ENCODE results near the gene CHMP1B. TPM values are rescaled to one million over a fixed set of nuclear protein-coding genes. Genes with fewer than 3 reads are reported as not detected.

CHMP1B gene
- total and polyA plus RNA-seq, 9 donors = 21.8 to 58.0 (median 32.8) TPM

GRCh38 chr18:11844436-11844835 is 6.8 kb upstream of the CHMP1B start:
- H3K4me1 ChIP-seq (ENCODE audit: insufficient read depth) = no peaks in the 10 kb centered on the region
- no peak overlapping the region for H3K4me3 ChIP-seq
- no peaks in the 10 kb centered on the region for H3K27me3 ChIP-seq
- TF ChIP-seq CTCF (IDR thresholded peaks at IDR 0.05) (no peak), POLR2A (IDR thresholded peaks at IDR 0.05) (no peak), EP300 (IDR thresholded peaks at IDR 0.05) (no peak)
- WGBS, 3 donors = 85 to 88% (median 87%) methylated on average over 6 of the region's 6 CpGs
- H3K9me3 ChIP-seq = no peaks in the 10 kb centered on the region
- no peak overlapping the region for H3K27ac ChIP-seq
- intact Hi-C loops (cut with DNase I) = no loop called here
- DNase-seq = no peak
- H3K36me3 ChIP-seq = no peaks in the 10 kb centered on the region

- H3K4me1 ChIP-seq (ENCODE audit: insufficient read depth) = no peaks in the 10 kb centered on the region
- H3K4me3 ChIP-seq = no peak overlapping the region
- no peak for TF ChIP-seq CTCF (IDR thresholded peaks at IDR 0.05)
- TF ChIP-seq POLR2A (IDR thresholded peaks at IDR 0.05) = no peak
- TF ChIP-seq EP300 (IDR thresholded peaks at IDR 0.05) = no peak
- H3K9me3 ChIP-seq = no peaks in the 10 kb centered on the region
- intact Hi-C loops (cut with DNase I) = no loop called here
- no peak for DNase-seq
- no peaks in the 10 kb centered on the region for H3K27me3 ChIP-seq
- H3K36me3 ChIP-seq = no peaks in the 10 kb centered on the region
- 85 to 89% (median 89%) methylated on average over 4 of the region's 4 CpGs for WGBS, 3 donors
- H3K27ac ChIP-seq = no peak overlapping the region
Measured at GRCh38 chr18:11845654-11846053, 5.6 kb upstream of the CHMP1B start.

- H3K27ac ChIP-seq = no peak overlapping the region
- H3K36me3 ChIP-seq = no peaks in the 10 kb centered on the region
- H3K4me3 ChIP-seq = no peak overlapping the region
- no peak for TF ChIP-seq POLR2A (IDR thresholded peaks at IDR 0.05)
- no peak for TF ChIP-seq EP300 (IDR thresholded peaks at IDR 0.05)
- no peak for TF ChIP-seq CTCF (IDR thresholded peaks at IDR 0.05)
- 81 to 85% (median 82%) methylated on average over 4 of the region's 4 CpGs for WGBS, 3 donors
- intact Hi-C loops (cut with DNase I) = no loop called here
- DNase-seq = no peak
- no peaks in the 10 kb centered on the region for H3K27me3 ChIP-seq
- H3K4me1 ChIP-seq (ENCODE audit: insufficient read depth) = no peaks in the 10 kb centered on the region
- no peaks in the 10 kb centered on the region for H3K9me3 ChIP-seq
Measured at GRCh38 chr18:11847811-11848210, 3.4 kb upstream of the CHMP1B start.

- H3K4me1 ChIP-seq (ENCODE audit: insufficient read depth) = peaks cover 2% of the 10 kb centered on the region
- WGBS, 3 donors = 82 to 97% (median 86%) methylated on average over 7 of the region's 7 CpGs
- no peak overlapping the region for H3K4me3 ChIP-seq
- H3K9me3 ChIP-seq = no peaks in the 10 kb centered on the region
- no peaks in the 10 kb centered on the region for H3K27me3 ChIP-seq
- TF ChIP-seq POLR2A (IDR thresholded peaks at IDR 0.05) = no peak
- TF ChIP-seq EP300 (IDR thresholded peaks at IDR 0.05) = no peak
- no peak for TF ChIP-seq CTCF (IDR thresholded peaks at IDR 0.05)
- H3K27ac ChIP-seq = peak overlapping the region in 1 of 2 donors; percentile 86
- no peak for DNase-seq
- no peaks in the 10 kb centered on the region for H3K36me3 ChIP-seq
- intact Hi-C loops (cut with DNase I) = no loop called here
Measured at GRCh38 chr18:11849279-11849678, 1.9 kb upstream of the CHMP1B start.
